Measurements from ENCODE around the gene ASPM.

ASPM gene

GRCh38 chr1:197180252-197180878, 33.9 kb upstream of the ASPM start:
- TF ChIP-seq CTCF (IDR thresholded peaks at IDR 0.05; ENCODE audit: low read depth, low read length, missing control alignments), result peak; percentile 62
- DNase-seq (ENCODE audit: low read depth), result no peak
- H3K4me3 ChIP-seq (ENCODE audit: low read depth, low read length), result no peak overlapping the region

GRCh38 chr1:197178998-197179397, 32.5 kb upstream of the ASPM start:
- no peak for DNase-seq (ENCODE audit: low read depth)
- TF ChIP-seq CTCF (IDR thresholded peaks at IDR 0.05; ENCODE audit: low read depth, low read length, missing control alignments), result no peak
- no peak overlapping the region for H3K4me3 ChIP-seq (ENCODE audit: low read depth, low read length)

GRCh38 chr1:197174818-197175217, 28.3 kb upstream of the ASPM start:
- DNase-seq (ENCODE audit: low read depth), result no peak
- H3K4me3 ChIP-seq (ENCODE audit: low read depth, low read length), result no peak overlapping the region
- TF ChIP-seq CTCF (IDR thresholded peaks at IDR 0.05; ENCODE audit: low read depth, low read length, missing control alignments), result no peak

DNA sequence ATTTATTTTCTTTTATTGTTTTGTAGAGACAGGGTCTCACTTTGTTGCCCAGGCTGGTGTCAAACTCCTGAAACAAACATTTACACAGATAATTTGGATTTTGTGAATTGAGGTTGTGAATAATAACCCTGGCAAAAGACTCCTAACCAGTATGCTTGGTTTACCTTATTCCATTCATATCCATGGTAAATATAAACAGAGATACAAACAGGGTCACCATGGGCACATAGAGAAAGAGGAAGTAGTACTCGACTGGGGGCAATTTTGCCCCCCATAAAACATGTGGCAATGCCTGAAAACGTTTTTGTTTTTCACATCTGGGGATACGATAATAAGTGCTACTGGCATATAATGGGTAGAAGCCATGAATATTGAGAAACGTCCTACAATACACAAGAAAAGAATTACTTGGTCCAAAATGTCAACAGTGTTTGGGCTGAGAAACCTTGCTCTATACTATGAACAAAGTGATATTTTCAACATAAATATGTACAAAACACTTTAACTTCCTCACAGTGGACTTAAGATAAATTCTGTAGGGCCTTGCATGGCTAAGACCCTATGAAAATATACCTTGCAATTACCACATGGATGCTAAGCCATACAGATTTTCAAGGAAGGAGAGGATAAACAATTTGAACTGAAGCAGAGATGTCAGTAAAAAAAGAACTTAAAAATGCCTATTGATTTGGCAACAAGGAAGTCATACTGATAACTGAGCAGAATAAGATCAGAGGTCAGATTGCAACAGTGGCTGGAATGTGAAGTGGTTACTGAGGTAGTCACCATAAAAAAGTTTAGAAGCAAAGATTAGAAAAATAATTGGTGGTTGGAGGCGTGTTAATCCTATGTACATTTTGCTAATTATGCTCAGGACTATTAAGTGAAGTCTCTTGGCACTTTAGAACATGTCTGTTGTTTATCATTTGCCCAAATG, 27.4 kb upstream of the ASPM start:
- TF ChIP-seq CTCF (IDR thresholded peaks at IDR 0.05; ENCODE audit: low read depth, low read length, missing control alignments), result no peak
- no peak for DNase-seq (ENCODE audit: low read depth)
- no peak overlapping the region for H3K4me3 ChIP-seq (ENCODE audit: low read depth, low read length)

- H3K4me3 ChIP-seq (ENCODE audit: low read depth, low read length), result no peak overlapping the region
- DNase-seq (ENCODE audit: low read depth), result no peak
- TF ChIP-seq CTCF (IDR thresholded peaks at IDR 0.05; ENCODE audit: low read depth, low read length, missing control alignments), result no peak
These were observed 25.1 kb upstream of the ASPM start for GRCh38 chr1:197171531-197171930.

DNA sequence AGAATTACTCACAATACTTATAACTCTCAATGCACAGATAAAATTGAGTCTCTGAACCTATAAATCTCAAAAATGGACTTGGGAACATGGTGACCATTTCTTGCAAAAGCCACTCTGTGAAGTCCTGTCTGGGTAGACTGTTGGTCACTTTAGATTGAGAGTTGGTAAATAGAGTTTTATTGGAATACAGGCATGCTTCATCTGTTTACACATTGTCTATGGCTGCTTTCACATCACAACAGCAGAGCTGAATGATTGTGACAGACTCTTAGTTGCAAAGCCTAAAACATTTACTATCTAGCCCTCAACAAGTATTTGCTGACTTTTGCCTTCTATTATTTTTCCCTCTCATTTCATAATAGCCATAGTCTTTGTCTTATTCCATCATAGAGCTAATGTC, 24.1 kb upstream of the ASPM start:
- TF ChIP-seq CTCF (IDR thresholded peaks at IDR 0.05; ENCODE audit: low read depth, low read length, missing control alignments), result no peak
- no peak overlapping the region for H3K4me3 ChIP-seq (ENCODE audit: low read depth, low read length)
- no peak for DNase-seq (ENCODE audit: low read depth)

Data from GM12864 (cell line).